HG03439 (cell line): ENCODE measurements around the gene CGNL1.

Experiments used
- ATAC-seq: cut with Tn5 transposase; IDR thresholded peaks from one replicate; pipeline ENCODE4 v1.9.1; 2021; ENCODE audit warnings: mild to moderate bottlenecking, moderate library complexity; ENCODE audit not compliant: unreplicated experiment

Gene CGNL1

DNA sequence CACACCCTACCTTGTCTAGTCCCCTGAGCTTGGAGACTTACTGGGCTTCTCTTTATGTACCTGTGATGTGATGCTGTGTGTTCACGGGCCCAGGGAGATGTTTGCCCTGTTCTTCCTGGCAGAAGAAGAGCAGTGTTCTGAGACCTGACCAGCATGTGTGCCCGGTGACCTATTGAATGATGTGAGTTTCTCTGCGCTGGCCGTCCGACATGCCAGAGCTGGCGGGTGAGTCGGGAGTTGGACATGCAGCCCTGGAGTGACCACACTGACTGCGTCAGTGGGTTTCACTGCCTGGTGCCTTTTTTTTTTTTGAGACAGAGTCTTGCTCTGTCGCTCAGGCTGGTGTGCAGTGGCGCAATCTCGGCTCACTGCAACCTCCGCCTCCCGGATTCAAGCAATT lies 42.3 kb downstream of the CGNL1 start:
- no peak for ATAC-seq

DNA sequence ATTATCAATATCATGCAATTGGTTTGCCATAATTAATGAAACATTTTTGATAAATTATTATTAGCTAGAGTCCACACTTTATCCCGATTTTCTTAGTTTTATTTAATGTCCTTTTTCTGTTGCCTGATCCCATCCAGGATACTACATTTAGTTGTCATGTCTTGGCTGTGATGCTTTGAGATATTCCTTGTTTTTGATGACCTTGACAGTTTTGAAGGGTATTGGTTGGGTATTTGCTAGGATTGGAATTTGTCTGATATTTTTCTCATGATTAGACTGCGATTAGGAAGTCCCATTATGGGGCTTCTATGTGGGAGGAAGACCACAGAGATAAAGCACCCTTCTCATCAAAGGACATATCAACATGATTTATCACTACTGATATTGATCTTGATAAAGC lies 43.0 kb downstream of the CGNL1 start:
- no peak for ATAC-seq

DNA sequence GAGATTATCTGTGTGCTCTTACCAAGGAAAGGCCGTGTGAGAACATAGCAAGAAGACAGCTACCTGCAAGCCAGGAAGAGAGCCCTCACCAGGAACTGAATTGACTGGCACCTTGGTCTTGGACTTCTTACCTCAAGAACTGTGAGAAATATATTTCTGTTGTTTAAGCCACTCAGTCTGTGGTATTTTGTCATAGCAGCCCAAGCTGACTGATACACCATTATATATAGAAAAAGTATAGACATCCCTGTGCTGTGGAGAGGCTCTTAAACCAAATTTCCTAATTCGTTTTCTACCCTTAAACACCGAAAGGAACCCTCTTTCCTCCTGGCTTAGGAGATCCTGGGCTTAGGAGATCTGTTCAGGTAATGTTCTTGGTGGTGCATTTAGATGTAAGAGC lies 44.8 kb downstream of the CGNL1 start:
- no peak for ATAC-seq

DNA sequence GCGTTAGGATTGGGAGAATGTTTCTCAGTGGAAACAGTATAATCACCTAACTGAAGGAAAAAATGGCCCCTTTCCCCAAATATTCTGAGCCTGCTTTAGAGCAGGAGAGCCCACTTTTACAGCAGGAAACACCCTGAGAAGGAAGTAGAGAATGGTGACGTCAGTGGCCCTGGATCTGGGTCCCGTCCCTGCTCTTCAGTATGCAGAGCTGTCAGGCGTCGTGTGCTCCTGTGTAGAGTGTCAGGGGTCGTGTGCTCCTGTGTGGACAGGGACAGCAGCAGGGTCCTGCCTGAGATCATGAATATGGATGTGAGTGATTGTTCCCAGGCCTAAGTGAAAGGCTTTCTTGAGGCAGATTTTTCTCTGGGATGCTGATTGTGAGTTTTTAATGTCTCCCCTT lies 45.2 kb downstream of the CGNL1 start:
- no peak for ATAC-seq

DNA sequence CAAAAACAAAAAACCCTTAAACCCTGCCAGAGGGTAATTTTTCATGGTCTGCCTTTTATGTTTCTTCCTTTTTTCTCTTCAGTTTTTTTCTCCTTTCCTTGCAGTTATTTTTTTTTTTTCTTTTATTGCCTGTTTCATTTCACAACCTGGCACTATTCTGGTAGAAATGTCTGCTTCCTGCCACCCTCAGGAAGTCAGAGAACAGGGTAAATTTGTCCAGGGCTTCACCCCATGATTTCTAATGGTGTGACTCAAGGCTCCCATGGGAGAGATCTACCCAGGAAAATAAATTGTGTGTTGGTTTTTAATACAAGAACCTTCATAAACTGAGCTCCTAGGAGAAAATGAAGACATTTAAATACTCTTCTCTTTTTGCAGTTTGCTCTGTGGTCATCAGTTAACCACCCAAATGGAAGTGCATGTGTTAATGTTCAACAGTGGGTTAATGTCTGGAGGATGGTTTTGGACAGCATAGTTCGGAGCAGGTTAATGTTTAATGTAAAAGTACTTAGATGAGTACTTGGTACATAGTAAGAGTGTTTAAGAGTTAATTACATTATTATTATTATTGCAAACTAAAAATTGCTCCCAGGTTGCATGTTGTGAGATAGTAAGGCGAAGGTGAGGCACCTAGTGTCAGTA lies 45.9 kb downstream of the CGNL1 start:
- ATAC-seq: no peak

DNA sequence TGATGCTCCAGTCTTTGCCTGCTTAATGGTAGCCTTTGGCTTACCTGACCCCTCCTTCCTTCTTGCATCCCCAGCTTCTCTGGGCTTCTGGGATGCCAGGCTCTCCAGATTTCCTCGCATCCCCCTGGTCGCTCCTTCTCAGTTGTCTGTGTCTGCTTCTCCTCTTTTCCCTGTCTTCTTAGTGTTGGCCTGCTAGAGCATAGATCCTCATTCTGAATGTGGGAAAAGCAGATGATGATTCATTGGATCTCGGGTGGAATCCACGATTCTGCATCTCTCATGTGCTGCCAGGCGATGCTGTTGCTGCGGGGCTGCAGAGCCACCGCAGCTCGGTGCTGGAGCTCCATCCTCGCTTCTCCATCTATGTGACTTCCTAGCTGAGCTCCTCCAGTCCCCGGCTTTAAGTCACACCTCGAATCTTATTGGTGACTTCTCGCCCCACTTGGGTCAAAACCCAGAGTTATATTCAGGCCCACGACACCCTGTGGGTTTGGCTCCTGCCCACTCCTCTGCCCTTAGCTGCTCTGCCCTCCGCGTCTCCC lies 47.4 kb downstream of the CGNL1 start:
- no peak for ATAC-seq

DNA sequence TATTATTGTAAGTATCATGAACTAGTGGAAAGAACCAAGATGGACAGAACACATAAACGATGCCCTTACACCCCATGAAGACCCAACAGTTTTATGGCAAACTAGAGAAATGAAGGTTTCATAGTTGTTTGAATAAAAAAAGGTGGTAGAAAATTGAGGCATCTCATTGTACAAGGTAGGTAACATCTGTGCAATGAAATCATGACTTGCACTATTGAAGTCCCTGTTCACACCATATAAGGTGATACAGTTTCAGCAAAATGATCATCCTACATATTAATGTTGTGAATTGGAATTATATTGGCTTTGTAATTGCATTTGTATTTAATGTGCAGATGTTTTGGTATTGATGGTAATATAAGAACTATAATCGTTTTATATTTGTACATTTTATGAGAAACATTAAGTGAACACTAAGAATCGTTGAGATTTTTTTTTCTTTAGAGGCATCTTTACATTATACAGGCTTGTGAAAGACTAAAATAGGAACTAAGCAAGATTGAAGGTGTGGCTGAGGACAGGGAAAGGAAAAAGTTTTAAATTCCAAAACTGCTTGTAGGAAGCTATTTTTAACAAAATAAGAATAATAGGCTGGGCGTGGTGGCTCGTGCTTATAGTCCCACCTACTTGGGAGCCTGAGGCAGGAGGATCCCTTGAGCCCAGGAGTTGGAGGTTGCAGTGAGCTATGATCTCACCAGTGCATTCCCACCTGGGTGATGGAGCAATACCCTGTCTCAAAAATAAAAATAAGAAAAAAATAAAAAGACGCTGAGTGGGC lies 48.5 kb downstream of the CGNL1 start:
- no peak for ATAC-seq

DNA sequence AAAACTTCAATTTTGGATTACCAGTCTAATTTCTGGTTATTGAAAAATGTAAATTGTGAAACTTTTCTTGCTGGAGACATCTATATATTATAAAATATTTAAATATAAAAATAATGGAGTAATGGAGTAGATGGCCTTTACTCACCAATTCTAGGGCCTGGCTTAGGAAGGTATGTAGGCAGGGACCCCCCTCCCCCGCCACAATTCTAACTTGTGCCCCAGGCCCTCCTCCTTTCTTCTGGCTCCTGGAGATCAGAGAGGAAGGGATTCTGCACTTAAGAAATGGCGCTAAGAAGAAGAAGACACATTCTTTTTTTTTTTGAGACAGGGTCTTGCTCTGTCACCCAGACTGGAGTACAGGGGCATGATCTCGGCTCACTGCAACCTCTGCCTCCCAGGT lies 49.5 kb downstream of the CGNL1 start:
- no peak for ATAC-seq

DNA sequence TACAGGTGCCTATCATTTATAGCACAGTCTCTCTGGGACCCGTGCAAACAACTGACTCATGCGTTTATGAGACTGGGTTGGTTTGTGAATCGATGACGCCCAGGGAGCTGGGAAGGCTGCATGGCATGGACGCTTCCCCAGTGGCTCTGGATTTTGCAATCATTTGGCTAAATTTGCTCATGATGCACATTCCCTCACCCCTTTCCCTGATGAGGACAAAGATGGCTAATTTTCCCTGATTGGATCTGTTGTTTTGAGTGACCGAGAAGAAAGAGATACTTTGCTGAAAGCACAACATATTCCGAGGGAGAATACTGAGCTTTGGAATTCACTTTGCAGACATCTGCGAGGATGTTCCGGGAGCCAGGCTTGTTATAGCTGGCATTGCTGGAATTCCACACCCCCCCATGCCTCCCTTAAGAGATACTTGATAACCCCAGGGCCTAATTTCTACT lies 51.1 kb downstream of the CGNL1 start:
- no peak for ATAC-seq

DNA sequence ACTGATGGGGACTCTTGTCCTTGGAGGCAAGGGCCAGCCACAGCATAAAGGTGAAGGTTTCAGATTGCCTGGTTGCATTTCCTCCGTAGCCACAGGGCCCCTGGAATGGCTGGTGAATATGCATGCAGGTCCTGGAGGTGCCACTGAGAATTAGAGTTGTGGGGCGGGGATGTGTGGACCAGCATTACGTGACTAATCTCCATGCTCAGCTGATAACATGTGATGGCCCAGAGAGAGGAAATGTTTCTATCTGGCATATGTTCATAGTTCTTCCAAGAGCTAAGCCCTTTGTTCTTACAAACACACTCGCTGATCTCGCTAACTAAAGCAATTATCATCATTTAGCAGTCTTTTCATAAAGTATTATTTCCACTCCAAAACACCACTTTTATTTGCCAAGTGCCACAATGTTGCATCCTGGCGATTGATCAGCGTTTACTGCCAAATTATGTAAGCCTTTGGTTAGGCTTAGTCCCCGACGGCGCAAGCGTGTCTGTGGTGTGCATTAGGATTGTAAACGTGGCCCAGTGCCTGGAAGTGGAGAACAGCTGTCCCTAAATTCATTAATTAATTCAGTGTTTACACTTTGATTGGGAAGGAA lies 55.9 kb downstream of the CGNL1 start:
- ATAC-seq: no peak

DNA sequence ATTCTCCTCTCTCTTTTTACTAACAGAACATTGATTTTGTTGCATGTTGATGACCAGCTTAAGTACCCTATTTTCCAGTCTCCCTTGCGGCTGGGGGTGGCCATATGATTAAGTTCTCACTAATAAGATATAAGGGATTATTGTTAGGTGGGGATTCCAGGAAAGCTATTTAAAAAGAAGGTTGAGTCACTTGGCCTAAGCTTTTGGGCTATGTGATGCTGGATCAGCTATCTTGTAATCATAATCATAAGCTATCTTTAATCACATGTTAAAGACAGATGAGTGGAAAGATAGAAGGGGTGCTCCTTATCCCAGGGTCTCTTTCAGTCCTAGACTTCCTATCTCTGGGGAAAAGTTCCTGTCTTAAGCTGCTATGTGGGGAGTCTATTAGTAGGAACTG lies 59.9 kb downstream of the CGNL1 start:
- no peak for ATAC-seq

DNA sequence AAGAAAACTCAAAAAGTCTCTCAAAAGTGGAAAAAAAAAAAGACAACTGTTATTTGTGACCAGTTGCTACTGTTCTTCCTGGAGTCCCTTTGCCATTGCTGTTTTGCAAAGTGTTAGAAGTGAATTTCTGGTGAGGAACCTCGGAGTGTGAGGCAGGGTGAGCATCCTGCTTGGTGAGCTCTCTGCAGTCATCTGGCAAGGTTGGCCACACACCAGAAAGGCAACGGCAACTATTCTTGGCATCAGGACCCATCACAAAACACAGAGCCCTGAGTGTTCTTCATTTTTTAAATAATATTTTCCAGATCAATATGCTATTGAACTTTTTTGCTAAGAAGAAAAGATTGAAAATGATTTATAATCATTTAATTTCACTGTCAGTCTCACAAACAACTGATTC lies 60.7 kb downstream of the CGNL1 start:
- no peak for ATAC-seq

DNA sequence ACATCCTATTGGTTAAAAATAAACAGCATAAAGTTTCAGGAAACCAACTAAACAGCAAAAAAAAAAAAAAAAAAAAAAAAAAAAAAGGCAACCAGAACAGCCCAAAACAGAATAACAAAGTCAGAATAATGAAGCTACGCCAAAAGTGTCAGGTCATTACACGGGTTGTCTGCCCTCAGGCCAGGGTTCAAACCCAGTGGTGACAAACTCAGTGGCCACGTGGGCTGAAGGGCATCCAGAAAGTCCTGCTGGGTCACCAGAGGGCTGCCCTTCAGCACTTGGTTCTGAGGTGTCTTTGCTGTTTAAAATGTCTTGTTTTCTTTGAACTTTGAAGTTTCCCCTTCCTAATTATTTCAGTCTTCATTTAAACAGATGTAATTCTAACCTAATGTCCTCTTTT lies 61.3 kb downstream of the CGNL1 start:
- ATAC-seq: no peak

DNA sequence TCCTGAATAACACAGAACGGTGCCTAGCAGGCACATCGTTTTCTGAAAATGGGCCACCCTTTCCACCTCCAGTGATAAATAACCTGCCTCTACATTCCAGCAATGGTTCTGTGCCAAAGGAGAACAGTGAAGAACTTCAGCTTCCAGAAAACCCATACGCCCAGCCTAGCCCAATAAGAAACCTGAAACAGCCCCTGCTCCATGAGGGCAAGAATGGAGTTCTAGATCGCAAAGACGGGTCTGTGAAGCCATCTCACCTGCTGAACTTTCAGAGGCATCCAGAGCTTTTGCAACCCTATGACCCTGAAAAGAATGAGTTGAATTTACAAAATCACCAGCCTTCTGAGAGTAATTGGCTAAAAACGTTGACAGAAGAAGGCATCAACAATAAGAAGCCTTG lies 61.9 kb downstream of the CGNL1 start:
- ATAC-seq: no peak

DNA sequence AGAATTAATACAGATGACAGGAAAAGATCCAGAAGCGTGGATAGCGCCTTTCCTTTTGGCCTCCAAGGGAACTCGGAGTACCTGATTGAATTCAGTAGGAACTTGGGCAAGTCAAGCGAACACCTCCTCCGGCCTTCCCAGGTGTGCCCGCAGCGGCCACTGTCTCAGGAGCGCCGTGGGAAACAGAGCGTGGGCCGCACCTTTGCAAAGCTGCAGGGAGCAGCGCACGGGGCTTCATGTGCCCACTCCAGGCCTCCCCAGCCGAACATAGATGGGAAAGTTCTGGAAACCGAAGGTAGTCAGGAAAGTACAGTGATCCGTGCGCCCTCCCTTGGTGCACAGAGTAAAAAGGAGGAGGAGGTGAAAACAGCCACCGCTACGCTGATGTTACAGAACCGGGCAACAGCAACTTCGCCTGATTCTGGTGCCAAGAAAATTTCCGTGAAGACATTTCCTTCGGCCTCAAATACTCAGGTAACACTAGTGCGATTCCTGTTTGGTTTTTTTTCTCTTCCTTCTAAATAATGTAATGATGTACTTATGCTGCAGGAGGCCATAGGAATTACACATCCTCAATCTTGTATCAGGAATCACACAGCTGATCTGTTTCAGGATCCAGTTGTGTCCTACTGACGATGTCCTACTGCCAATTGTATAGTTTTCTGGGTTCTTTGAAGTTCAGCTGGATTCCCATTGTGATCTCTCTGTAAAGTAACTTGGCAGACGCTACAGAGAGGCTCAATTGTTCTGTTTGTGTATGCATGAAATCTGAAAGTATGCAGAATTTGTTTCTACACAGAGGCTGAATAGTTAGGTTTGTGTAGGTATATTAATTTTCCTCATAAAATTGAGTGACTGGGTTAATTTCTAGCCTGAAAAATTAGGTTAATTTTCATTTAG lies 63.1 kb downstream of the CGNL1 start:
- ATAC-seq: no peak

DNA sequence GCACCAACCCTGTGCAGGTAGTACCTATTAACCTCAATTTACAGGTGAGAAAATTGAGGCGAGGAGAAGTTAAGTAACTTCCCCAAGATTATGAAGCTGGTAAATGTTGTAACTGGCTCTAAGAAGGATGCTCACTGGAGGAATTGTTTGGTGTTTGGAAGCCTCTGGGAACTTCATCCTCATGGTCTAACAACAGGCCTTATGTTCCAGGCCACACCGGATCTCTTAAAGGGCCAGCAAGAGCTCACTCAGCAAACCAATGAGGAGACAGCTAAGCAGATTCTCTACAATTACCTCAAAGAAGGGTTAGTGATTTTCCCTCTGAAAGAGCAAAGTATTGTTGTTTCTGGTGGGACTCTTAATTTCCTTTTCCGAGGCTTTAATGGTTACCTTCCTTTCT lies 63.9 kb downstream of the CGNL1 start:
- no peak for ATAC-seq

DNA sequence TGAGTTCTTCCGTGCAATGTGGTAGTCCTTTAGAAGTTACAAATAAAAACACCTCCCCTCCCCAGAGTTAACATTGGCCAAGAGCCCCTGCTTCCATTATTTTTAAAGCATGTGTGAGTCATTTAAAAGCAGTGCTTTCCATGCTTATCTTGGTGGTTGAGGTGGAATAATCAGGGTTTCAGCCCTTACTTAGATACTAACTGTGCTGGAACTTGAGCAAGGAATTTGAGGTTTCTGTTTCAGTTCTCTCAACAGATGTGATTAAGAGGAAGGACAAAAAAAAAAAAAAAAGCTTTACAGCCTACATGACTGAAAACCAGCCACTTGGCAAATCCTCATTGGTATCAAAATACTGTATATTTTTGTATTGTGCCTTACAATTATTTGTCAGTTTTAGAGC lies 64.5 kb downstream of the CGNL1 start:
- no peak for ATAC-seq

DNA sequence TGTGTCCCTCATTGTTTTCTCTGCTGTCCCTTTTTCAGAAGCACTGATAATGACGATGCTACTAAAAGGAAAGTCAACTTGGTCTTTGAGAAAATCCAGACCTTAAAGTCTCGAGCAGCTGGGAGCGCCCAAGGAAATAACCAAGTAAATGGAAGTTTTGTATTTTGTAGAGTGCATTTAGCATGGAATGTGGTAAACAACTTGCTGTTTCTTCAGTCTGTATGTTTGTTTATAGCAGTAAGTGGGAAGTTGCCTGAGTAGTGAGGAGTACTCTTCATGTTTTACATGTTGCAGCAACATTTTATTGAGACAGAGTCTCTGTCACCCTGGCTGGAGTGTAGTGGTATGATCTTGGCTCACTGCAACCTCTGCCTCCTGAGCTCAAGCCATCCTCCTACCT lies 66.0 kb downstream of the CGNL1 start:
- no peak for ATAC-seq

DNA sequence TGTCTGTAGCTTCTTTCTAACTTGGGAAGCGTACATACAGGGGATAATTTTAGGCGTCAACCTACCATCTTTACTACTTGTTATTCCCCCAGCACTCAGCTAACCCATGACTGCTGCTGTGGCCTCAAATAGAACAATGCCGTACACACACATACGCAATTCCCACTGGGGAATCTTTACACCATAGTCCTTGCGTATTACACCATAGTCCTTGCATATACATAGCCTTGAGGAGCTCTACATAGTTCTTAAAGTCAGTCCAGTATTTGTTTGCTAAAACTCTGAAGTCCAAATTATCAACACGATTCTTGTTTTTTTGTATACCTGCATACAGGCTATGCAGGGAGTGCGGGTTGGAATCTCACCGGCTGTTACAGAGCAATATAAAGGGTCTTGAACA lies 67.2 kb downstream of the CGNL1 start:
- ATAC-seq: no peak

DNA sequence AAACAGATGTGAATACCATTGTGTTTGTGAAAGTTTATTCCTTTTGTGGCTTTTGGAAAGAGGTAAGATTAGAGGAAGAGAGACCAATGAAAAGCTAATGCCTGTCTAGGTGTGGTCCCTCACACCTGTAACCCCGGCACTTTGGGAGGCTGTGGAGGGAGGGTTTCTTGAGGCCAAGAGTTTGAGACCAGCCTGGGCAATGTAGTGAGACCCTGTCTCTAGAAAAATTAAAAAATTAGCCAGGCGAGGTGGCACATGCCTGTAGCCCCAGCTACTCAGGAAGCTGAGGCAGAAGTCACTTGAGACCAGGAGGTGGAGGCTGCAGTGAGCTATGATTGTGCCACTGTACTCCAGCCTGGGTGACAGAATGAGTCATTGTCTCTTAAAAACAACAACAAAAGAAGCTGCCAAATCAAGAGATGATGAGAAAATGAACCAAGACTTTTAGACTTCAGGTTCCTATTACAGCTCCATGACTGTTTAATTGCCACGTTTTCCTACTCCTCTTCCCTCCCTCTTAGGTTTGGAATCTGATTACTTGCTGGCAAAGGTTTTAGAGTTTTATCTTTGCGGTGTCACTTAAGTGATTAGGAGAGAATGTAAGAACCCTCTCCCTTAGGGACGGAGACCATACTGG lies 68.7 kb downstream of the CGNL1 start:
- ATAC-seq: no peak

DNA sequence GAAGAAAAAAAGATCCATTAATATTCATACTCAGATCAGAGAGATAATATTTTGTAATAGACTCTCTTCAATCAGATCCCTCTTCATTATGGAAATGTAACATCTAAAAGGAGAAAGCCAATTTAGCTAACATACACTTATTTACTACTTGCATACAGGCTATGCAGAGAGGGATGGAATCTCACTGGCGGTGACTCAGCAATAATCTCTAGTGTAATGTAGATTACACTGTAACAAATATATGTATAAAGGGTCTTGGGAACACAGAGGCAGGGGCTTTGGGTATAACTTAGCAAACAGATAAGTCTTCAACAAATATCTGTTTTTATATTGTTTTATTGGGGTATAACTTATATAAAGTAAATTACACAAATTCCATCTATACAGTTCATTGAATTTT lies 69.6 kb downstream of the CGNL1 start:
- ATAC-seq: no peak
